Epithelial cell of proximal tubule (primary cell): ENCODE data around the gene EFCAB9. TPM values are rescaled to one million over a fixed set of nuclear protein-coding genes. Genes with fewer than 3 reads are reported as not detected.

ENCODE experiments used
- DNase-seq: peaks from one replicate; pipeline ENCODE4 v3.0.0-alpha.2; 2011; ENCODE audit warnings: low read depth
- H3K4me3 ChIP-seq: 2 replicates; pipeline ENCODE4 v1.5.1; 2011; ENCODE audit warnings: low read depth, mild to moderate bottlenecking, low read length
- total RNA-seq: library from RNA; depleted of rRNA; stranded (reverse); fragments of >200 nt; gene quantifications from 2 replicates; pipeline ENCODE4 v1.2.3, GENCODE V29; 2015
- TF ChIP-seq, protein P1 (sequence below): conservative IDR thresholded peaks from 2 replicates; pipeline ENCODE4 v1.5.1; 2012; ENCODE audit warnings: low read depth, mild to moderate bottlenecking, low read length

Gene EFCAB9
- total RNA-seq, 1 donor from 2014 or later, result not detected

DNA sequence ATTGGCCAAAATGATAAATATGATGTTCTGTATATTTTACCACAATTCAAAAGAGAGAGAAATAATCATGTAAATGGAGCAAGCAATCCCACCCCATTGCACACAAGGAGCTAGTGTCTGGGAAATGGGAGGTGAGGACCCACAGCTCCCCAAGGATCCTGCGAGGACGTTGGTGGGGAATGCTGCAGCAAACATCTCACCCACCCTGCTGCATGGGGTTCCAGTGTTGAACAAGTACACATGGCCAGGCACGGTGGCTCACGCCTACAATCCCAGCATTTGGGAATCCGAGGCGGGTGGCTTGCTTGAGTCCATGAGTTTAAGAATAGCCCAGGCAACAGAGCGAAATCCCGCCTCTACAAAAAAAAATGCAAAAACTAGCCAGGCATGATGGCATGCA is 35.0 kb upstream of the EFCAB9 start:
- TF ChIP-seq, protein P1, sequence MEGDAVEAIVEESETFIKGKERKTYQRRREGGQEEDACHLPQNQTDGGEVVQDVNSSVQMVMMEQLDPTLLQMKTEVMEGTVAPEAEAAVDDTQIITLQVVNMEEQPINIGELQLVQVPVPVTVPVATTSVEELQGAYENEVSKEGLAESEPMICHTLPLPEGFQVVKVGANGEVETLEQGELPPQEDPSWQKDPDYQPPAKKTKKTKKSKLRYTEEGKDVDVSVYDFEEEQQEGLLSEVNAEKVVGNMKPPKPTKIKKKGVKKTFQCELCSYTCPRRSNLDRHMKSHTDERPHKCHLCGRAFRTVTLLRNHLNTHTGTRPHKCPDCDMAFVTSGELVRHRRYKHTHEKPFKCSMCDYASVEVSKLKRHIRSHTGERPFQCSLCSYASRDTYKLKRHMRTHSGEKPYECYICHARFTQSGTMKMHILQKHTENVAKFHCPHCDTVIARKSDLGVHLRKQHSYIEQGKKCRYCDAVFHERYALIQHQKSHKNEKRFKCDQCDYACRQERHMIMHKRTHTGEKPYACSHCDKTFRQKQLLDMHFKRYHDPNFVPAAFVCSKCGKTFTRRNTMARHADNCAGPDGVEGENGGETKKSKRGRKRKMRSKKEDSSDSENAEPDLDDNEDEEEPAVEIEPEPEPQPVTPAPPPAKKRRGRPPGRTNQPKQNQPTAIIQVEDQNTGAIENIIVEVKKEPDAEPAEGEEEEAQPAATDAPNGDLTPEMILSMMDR, result no peak
- no peak for DNase-seq
- H3K4me3 ChIP-seq, result no peak overlapping the region

DNA sequence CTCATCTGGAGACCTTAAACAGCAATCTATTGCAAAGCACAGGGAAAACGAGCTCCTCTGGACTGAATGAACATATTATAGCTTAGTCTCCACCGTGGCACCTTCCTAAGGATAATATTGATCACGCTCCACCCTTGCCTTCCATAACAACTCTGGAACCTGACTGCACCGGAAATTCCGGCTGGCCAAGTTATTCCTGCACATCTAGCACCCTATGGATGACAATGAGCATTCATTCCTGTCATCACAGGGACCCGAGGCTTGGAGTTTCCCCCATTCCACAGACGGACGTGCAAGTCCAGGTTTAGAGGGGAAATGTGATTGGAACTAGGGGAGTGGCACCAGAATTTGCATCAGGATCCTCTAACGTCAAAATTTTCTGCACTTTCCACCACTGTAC is 33.5 kb upstream of the EFCAB9 start:
- TF ChIP-seq, protein P1, result no peak
- no peak overlapping the region for H3K4me3 ChIP-seq
- no peak for DNase-seq

DNA sequence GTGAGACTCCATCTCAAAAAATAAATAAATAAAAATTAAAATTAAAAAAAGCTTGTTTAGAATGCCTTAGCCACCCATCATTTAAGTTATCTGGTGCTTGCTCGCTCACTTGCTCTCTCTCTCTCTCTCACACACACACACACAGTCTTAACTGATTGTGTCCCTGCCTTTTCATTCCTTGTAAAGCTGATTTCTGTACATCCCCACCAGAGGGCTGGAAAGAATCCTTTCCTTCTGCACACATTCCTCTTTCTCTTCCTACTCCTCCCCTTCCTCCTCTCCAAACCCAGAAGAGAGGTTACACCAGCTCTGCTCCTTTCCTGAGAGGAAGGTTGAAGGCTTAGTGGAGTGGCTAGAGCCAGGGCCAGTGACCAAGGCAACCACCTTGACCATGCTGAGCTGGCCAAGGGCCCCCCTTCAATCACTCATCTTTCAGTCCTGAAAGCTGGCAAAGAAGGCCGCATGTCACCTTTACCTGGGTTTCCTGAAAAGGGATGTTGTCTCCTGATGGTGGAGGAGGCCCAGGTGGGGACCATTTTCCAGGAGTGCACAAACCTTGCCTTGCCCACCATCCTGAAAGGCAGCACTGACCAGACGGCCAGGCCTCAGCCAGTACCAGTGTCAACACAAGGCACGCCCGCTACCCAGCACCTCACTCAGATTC is 31.5 kb upstream of the EFCAB9 start:
- no peak for DNase-seq
- H3K4me3 ChIP-seq, result no peak overlapping the region
- TF ChIP-seq, protein P1, result peak; percentile 16

DNA sequence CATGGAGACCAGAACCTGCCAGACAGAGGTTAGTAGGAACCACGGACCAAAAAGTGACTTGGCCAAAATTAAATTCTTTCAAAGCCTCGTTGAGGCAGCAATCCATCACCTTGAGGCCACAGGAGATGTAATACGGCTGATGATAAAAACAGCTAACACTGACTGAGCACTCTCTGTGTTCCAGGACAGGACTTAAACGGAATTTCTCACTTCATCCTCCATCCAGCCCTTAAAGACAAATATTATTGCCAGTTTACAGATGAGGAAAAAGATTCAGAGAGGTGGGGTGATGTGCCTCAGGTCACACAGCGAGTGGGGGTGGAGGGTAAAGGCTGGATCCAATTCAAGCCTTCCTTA is 31.0 kb upstream of the EFCAB9 start:
- DNase-seq, result no peak
- TF ChIP-seq, protein P1, result no peak

DNA sequence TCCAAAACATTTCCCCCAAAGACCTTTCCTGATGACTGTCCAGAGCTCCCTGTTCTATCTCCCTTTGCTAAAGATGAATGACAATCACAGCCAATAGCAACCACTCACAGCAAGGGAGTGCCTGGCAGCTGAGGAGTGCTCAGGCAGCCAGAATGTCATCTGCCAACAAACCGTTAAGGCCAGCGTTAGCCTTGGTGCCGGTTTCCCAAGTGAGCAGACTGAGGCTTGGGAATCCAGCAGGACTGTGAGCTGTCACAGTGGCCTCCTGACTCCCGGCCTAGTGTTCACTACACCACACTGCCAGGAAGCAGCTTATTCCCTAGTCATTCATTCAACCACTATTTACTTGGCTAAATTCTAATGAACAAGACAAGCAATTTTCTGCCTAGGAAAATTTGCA is 30.6 kb upstream of the EFCAB9 start:
- TF ChIP-seq, protein P1, result no peak
- DNase-seq, result no peak
- H3K4me3 ChIP-seq, result no peak overlapping the region

More for the DNA sequence above, 31.0 kb upstream of the EFCAB9 start:
- H3K4me3 ChIP-seq, result no peak overlapping the region

DNA sequence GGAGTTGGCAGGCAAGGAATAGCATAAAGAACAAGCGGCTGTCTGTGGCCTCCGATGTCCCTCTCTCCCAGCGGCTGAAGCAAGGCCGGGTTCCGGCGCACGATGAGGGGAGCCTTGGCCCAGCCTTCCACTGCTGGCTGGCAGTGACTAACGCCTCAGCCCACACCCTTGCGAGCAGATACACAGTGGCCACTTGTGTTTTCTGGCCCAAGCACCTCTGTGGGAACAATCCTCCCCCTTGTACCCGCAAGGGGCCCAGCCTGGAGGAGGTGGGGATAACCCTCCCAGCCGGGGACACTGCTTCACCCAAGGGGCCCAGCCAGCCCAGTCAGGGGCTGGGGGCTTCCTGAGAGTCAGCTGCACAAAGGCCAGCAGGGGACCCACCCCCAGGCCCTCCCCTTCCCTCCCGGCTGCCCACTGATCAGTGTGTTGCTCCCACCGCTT is 29.2 kb upstream of the EFCAB9 start:
- H3K4me3 ChIP-seq, result no peak overlapping the region
- DNase-seq, result no peak
- TF ChIP-seq, protein P1, result no peak

DNA sequence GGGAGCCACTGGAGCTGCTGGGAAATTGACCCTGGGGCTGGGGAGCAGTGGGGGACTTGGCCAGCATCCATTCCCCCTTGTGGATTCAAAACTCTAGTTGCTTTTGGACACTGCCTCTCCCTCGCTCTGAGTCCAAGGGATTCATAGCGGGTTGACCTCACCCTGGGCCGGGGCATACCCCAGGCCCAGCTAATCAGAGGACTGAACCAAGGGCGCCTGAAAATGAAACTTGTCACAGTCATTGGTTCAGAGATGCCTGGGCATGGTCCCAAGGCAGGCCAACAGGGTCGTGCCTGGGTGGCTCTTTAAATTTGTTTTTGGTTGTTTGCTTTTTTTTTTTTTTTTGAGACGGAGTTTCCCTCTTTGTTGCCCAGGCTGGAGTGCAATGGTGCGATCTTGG is 28.5 kb upstream of the EFCAB9 start:
- H3K4me3 ChIP-seq, result no peak overlapping the region
- DNase-seq, result no peak

More for the DNA sequence above, 28.5 kb upstream of the EFCAB9 start:
- TF ChIP-seq, protein P1, result no peak
